Esophagus squamous epithelium (tissue), 5 donors: ENCODE data around the gene RAB7B. TPM values are rescaled to one million over a fixed set of nuclear protein-coding genes. Genes with fewer than 3 reads are reported as not detected.

Experiments used
- DNase-seq: peaks from one replicate; lab custom pipeline; 2025; lab: John Stamatoyannopoulos, UW
- H3K27ac ChIP-seq, 4 donors: fragments of 200-600 bp; sonication (generic); one replicate each; pipeline ENCODE4 v1.5.1; 2016 to 2019; ENCODE audit warnings: mild to moderate bottlenecking in 1 of 4
- H3K27me3 ChIP-seq, 4 donors: fragments of 200-600 bp; sonication (generic); 1 replicate in 3 of 4; 2 replicates in 1 of 4; pipeline versions ENCODE4 v1.5.1 to v1.6.0; 2017 to 2021; ENCODE audit warnings: antibody characterized with exemption in 1 of 4
- H3K36me3 ChIP-seq, 3 donors: fragments of 200-600 bp; sonication (generic); one replicate each; pipeline ENCODE4 v1.5.1; 2016 to 2019
- H3K4me1 ChIP-seq, 3 donors: fragments of 200-600 bp; sonication (generic); one replicate each; pipeline ENCODE4 v1.5.1; 2017 to 2019
- H3K4me3 ChIP-seq, 4 donors: fragments of 200-600 bp; sonication (generic); 1 replicate in 3 of 4; 2 replicates in 1 of 4; pipeline ENCODE4 v1.5.1; 2016 to 2019; ENCODE audit warnings: mild to moderate bottlenecking in 2 of 4, moderate library complexity in 1 of 4
- H3K9me3 ChIP-seq, 3 donors: fragments of 200-600 bp; sonication (generic); one replicate each; pipeline ENCODE4 v1.5.1; 2016 to 2019
- POLR2A ChIP-seq, 4 donors: fragments of 450-650 bp; IDR thresholded peaks; one replicate each; pipeline ENCODE4 v1.6.1; 2017; ENCODE audit warnings: antibody characterized with exemption in 4 of 4, mild to moderate bottlenecking in 4 of 4, moderate library complexity in 3 of 4
- WGBS, 2 donors: methylation state at CpG; one replicate each; pipeline ENCODE4 v1.1.5; 2018; 5-methylcytosine and 5-hydroxymethylcytosine counted together
- intact Hi-C: fragments of 100-400 bp; cut with DNase I; formaldehyde crosslinking; loops from one replicate; pipeline ENCODE4 v1.15.0; 2022
- total RNA-seq, 4 donors: library from RNA; depleted of rRNA; stranded (reverse); fragments of >200 nt; gene quantifications; one replicate each; pipeline ENCODE4 v1.1.0, GENCODE V29; 2016
- TF ChIP-seq, protein P1 (sequence below), 6 experiments: fragments of 450-650 bp in 4 of 6; fragments of 200-600 bp in 2 of 6; sonication (generic) in 2 of 6; IDR thresholded peaks; one replicate each; pipeline ENCODE4 v1.5.1; 2016 to 2019; ENCODE audit warnings: antibody characterized with exemption in 6 of 6, mild to moderate bottlenecking in 4 of 6, moderate library complexity in 4 of 6
- donor health status: DM: yes; HTN: yes; CAD: no.

RAB7B gene
- total RNA-seq, 4 donors from 2014 or later = 15.8 to 24.2 (median 21.4) TPM

DNA sequence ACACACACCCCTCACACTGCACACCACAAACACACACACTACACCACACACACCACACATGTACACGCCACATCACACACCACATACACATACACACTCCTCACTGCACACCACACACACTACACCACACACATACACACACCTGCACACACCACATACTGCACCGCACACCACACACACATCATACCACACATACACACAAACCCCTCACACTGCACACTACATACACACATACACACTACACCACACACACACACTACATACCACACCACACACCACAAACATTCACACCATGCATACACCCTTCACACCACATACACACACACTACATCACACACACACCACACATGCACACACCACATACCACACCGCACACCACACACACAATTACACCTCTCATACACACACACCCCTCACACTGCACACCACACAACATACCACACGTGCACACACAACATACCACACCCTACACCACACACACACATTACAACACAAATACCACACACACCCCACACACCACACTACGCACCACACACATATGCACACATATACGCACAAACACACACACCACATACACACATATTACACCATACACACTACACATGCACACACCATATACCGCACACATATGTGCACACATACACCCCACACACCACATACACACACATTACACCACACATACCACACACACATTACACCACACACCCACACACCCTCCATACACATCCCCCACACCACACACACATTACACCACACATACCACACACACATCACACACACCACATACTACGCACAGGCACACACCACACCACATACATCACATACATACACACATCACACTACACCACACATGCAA, 29.6 kb downstream of the RAB7B start:
- H3K4me1 ChIP-seq = peaks cover 7 to 19% (median 14%) of the 10 kb centered on the region in 3 donors
- H3K9me3 ChIP-seq = no peaks in the 10 kb centered on the region
- peaks cover 0 to 11% (median 0%) of the 10 kb centered on the region in 3 donors for H3K36me3 ChIP-seq
- DNase-seq = no peak
- H3K4me3 ChIP-seq = no peak overlapping the region
- TF ChIP-seq, protein P1, sequence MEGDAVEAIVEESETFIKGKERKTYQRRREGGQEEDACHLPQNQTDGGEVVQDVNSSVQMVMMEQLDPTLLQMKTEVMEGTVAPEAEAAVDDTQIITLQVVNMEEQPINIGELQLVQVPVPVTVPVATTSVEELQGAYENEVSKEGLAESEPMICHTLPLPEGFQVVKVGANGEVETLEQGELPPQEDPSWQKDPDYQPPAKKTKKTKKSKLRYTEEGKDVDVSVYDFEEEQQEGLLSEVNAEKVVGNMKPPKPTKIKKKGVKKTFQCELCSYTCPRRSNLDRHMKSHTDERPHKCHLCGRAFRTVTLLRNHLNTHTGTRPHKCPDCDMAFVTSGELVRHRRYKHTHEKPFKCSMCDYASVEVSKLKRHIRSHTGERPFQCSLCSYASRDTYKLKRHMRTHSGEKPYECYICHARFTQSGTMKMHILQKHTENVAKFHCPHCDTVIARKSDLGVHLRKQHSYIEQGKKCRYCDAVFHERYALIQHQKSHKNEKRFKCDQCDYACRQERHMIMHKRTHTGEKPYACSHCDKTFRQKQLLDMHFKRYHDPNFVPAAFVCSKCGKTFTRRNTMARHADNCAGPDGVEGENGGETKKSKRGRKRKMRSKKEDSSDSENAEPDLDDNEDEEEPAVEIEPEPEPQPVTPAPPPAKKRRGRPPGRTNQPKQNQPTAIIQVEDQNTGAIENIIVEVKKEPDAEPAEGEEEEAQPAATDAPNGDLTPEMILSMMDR (IDR thresholded peaks at IDR 0.05) = no peak
- TF ChIP-seq POLR2A (IDR thresholded peaks at IDR 0.05) = no peak
- no peak overlapping the region for H3K27ac ChIP-seq
- 93 to 95% methylated on average over 8 of the region's 8 CpGs for WGBS, 2 donors
- intact Hi-C loops = no loop called here
- peaks cover 0 to 7% (median 0%) of the 10 kb centered on the region in 4 donors for H3K27me3 ChIP-seq

DNA sequence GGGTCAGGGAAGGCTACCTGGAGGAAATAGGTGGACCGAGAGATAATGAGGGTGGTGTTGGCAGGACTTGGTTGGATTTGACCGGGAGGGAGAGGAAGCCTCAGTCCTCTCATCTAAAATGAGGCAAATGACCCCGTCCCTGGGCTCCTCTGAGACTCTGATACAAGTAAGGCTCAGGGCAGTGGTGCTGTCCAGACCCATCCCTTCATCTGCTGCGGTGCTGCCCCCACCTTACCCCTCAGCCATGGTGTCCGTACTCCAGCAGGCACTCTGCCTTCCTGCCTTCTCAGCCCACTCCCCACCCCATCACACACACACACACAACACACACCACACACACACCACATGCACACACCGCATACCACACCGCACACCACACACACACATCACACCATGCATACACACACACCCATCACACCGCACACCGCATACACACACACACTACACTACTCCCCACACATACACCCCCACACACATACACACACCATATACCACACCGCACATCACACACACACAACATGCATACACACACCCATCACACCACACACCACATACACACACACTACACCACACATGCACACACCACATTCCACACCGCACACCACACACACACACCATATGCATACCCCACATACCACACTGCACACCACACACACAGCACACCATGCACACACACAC, 30.6 kb downstream of the RAB7B start:
- intact Hi-C loops = no loop called here
- 65 to 76% methylated on average over 9 to 11 of the region's 11 CpGs for WGBS, 2 donors
- no peak for DNase-seq

DNA sequence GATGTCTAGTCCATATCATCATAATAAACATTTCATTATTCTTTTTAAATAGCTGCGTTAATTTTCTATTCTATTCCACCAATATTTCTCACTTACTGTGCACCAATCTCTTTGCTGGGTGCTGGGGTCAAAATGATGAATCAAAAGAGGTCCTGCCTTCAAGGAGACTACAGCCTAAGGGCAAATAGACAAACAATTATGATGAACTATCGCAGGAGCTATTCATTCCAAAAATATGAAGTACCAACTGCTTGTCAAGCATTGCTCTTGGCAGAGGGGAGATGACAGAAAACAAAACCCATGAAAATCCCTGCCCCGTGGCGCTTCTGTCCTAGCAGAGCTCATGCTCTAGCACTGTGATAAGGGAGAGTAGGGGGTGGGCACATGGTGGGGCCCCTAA, 31.1 kb downstream of the RAB7B start:
- peaks cover 7 to 18% (median 13%) of the 10 kb centered on the region in 3 donors for H3K4me1 ChIP-seq
- intact Hi-C loops = no loop called here
- TF ChIP-seq POLR2A (IDR thresholded peaks at IDR 0.05) = no peak
- TF ChIP-seq, protein P1 (IDR thresholded peaks at IDR 0.05) = no peak
- 57 to 62% methylated on average over 4 of the region's 4 CpGs for WGBS, 2 donors
- no peak overlapping the region for H3K27ac ChIP-seq
- H3K9me3 ChIP-seq = no peaks in the 10 kb centered on the region
- no peaks in the 10 kb centered on the region for H3K36me3 ChIP-seq
- H3K4me3 ChIP-seq = no peak overlapping the region
- peaks cover 0 to 9% (median 0%) of the 10 kb centered on the region in 4 donors for H3K27me3 ChIP-seq
- DNase-seq = no peak

More for the DNA sequence above, 30.6 kb downstream of the RAB7B start:
- Histone ChIP-seq H3K27me3 (peaks cover 0 to 9% (median 0%) of the 10 kb centered on the region in 4 donors), H3K9me3 (no peaks in the 10 kb centered on the region), H3K36me3 (peaks cover 0 to under 1% (median 0%) of the 10 kb centered on the region in 3 donors), H3K27ac (no peak overlapping the region), H3K4me1 (peaks cover 7 to 19% (median 14%) of the 10 kb centered on the region in 3 donors), H3K4me3 (no peak overlapping the region)
- TF ChIP-seq, protein P1 (IDR thresholded peaks at IDR 0.05) = no peak
- TF ChIP-seq POLR2A (IDR thresholded peaks at IDR 0.05) = no peak

DNA sequence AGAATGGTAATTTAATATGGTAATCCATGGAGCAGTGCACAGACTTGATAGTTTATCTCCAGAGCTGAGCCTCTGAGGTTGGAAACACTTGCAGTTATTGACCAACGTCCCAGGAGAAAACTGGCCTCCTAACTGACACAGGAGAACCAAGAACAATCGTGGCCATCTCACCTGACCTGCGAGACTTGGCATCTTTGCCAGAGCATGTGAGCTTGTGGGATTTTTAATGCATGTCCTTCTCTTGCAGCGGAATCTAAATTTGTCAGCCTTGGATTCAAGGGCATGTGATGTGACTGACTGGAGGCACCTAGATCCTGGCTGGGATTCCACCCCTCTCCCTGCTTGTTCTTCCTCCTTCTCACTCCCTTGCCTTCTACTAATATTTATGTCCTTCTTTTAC, 32.1 kb downstream of the RAB7B start:
- DNase-seq = no peak
- H3K27ac ChIP-seq = no peak overlapping the region
- peaks cover 0 to 13% (median 0%) of the 10 kb centered on the region in 4 donors for H3K27me3 ChIP-seq
- WGBS, 2 donors = 60 to 78% methylated on average over 4 of the region's 4 CpGs
- peaks cover 6 to 8% (median 7%) of the 10 kb centered on the region in 3 donors for H3K4me1 ChIP-seq
- no peaks in the 10 kb centered on the region for H3K9me3 ChIP-seq
- H3K36me3 ChIP-seq = no peaks in the 10 kb centered on the region
- intact Hi-C loops = no loop called here
- TF ChIP-seq, protein P1 (IDR thresholded peaks at IDR 0.05) = no peak
- TF ChIP-seq POLR2A (IDR thresholded peaks at IDR 0.05) = no peak
- H3K4me3 ChIP-seq = no peak overlapping the region

DNA sequence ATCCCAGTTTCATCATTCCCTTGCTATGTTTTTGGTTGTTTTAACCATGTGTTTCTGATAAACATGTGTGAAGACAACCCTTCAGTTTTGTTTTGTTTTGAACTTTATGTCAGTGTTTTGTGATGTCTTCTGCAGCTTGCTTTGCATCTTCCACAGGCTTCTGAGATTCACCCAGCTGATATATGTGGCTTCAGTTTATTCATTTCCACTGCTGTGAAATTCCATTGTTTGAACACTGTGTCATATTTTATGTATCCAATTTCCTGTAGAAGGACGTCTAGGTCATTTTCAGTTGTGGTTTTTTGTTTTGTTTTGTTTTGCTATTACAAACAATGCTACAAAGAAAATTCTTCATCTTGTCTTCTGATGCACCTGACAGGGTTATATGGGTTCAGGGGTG, 32.7 kb downstream of the RAB7B start:
- intact Hi-C loops = no loop called here
- 19 to 22% methylated on average over 1 of the region's 1 CpG for WGBS, 2 donors

More for the DNA sequence above, 32.7 kb downstream of the RAB7B start:
- no peak for TF ChIP-seq POLR2A (IDR thresholded peaks at IDR 0.05)
- no peaks in the 10 kb centered on the region for H3K9me3 ChIP-seq
- peaks cover 0 to 9% (median 0%) of the 10 kb centered on the region in 4 donors for H3K27me3 ChIP-seq
- DNase-seq = no peak
- no peak overlapping the region for H3K4me3 ChIP-seq
- H3K4me1 ChIP-seq = peaks cover under 1 to 2% (median 1%) of the 10 kb centered on the region in 3 donors
- no peaks in the 10 kb centered on the region for H3K36me3 ChIP-seq
- no peak overlapping the region for H3K27ac ChIP-seq
